COLO829 (cell line): ENCODE data around the gene TRAF5.
A peak's percentile ranks its signal among the peaks of the same experiment; 100 is the strongest.
"Not testable (repeated sequence)": the region's sequence is repeated elsewhere in the genome, so short reads cannot be mapped to it uniquely, and the experiment has no call there.

Experiments
- DNase-seq: peaks from one replicate; pipeline ENCODE4 v3.0.0; 2012; ENCODE audit warnings: low spot score

Gene TRAF5

DNA sequence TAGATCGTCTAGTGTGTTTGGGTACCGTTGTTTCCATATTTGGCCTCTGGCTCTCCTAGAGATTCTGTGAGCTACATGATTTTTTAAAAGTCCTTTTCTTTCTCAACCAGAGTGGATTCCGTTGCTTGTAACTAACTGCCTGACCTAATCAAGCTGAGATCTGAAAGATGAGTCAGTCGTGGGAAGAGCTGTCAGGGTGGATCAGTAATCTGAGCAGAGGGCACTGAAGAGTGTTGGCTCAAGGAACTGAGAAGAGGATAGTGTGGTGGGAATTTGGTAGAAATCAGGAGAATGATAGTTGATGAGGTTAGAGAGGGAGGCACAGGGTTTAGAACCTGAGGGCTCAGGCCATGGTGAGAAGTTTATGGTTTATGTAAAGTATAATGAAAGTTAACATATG, 52.2 kb downstream of the TRAF5 start:
- no peak for DNase-seq

DNA sequence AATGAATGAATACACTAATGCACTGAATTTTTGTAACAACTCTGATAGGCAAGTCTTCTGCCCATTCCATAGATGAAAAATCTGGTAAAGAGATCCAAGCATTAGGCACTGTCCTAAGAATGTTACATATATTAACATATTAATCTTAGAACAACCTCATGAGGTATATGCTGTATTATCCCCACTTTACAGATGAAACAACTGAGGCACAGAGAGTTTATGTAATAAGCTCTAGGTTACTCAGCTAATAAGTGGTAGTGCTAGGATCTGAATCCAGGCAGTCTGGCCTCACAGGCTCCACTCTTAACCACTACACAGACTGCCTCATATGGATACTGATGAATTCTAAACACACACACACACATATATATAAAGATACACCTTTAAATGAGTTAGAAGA, 52.8 kb downstream of the TRAF5 start:
- no peak for DNase-seq

DNA sequence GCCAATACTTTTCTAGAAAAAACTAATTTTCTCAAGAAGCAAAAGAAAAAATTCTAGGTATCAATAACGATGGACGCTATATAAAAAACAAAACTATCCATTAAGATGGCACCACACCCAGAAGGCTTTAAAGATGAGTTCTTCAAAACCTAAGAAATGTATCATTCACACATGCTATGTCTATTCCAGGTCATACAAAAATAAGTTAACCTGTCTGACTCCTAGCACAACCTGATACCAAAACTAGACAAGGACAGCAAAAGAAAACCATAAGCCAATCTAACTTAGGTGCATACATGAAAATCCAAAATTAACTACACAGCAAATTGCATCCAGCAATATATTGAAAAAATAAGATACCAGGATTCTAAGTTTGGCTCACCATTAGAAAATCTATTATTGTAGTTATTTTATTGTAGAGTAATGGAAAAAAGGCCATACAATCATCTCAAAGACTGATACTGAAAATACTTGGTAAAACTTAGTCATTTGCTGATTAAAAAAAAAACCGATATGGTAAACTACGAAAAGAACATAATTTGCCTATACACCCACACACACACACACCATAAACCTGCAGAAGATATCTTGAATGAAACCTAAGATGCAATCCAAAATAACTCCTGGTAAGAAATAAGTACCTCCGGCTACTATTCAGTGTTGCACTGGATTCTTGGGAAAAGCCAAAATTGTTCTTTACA, 55.0 kb downstream of the TRAF5 start:
- DNase-seq: no peak

DNA sequence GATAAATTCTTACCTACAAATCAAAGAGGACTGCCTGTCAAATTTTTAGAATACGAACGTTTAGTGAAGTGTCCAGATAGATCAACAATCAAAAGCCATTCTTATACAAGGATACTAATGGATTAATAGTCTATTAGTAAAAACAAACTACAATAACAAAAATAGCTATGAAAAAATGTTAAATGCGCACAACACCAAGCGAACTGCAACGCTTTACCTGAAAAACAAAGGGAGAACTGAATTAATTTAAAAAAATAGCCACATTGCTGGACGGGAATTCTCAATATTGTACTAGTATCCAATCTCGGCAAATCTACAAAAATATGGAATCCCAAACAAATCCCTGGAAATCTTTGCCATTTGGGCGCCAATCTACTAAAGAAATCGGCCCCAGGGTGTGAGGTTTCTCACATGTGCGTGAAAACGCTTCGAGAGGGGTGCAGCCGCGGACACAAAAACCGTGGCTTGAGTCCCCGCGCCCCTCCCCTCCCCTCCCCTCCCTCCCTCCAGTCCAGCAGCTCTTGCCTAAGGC, 55.6 kb downstream of the TRAF5 start:
- DNase-seq: no peak

DNA sequence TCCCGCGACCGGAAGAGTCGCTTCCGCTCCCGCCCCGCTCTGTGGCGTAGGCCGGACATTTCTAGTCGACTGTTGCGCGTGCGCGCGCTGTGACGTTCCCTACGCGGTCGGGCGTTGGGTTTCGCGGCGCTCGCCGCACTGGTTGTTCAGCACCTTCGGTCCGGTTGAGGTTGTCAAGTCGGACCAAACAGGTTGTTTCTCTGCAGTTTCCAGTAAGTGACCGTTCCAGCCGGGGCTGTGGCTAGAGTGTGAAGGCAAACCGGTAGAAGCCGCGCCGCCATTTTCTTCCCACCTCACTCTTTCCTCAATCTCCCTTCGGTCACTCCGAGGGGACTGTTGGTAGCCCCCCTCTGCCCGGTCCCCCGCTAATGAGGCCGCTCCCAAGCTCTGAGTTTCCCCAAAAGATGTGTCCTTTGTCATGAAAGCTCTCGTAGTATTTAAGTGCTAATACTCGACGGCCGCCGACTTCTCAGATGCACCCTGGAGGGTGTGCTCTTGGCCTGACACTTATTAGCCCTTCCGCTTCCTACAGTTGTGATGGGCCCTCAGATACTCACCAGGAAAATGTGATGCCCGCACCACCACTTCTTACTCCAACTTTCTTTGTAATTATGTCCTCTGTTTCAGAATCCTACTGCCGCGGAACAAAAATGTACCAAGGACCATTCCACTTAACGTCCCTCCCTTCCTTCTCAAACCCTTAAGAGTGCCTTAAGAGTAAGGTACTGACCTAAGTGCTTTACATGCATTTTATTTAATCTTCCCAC, 56.3 kb downstream of the TRAF5 start:
- peak; percentile 97 for DNase-seq

DNA sequence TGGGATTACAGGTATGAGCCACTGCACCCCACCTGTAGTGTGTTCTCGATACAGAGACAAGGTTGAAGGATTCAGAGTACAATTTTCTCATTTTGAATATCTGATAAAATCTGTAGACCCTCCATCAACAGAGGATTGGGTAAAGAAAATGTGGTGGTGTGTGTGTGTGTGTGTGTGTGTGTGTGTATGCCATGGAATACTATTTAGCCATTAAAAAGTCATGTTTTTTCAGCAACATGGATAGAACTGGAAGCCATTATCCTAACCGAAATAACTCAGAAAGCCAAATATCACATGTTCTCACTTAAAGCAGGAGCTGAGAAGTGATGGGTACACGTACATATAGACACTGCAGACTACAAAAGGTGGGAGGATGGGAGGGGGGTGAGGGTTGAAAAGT, 57.9 kb downstream of the TRAF5 start:
- no peak for DNase-seq

DNA sequence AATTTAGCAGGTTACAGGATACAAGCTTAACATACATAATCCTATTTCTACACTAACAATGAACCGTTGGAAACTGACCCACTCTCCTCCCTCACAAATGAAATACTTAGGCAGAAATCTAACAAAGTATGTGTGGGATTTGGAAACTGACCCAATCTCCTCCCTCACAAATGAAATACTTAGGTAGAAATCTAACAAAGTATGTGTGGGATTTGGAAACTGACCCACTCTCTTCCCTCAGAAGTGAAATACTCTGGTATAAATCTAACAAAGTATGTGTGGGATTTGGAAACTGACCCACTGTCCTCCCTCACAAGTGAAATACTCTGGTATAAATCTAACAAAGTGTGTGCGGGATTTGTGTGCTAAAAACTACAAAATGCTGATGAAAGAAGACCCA, 60.3 kb downstream of the TRAF5 start:
- DNase-seq: no peak

DNA sequence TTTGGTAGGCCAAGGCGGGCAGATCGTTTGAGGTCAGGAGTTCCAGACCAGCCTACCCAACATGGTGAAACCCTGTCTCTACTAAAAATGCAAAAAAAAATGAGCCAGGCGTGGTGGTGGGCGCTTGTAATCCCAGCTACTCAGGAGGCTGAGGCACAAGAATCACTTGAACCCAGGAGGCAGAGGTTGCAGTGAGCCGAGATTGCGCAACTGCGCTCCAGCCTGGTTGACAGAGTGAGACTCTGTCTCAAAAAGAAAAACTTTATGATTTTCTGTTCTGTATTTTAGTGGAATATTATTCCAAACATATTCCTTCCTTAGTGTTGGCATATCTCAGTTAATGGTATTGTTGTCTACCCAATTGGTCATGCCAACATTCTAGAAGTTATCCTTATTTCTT, 64.2 kb downstream of the TRAF5 start:
- DNase-seq: not testable (repeated sequence)

DNA sequence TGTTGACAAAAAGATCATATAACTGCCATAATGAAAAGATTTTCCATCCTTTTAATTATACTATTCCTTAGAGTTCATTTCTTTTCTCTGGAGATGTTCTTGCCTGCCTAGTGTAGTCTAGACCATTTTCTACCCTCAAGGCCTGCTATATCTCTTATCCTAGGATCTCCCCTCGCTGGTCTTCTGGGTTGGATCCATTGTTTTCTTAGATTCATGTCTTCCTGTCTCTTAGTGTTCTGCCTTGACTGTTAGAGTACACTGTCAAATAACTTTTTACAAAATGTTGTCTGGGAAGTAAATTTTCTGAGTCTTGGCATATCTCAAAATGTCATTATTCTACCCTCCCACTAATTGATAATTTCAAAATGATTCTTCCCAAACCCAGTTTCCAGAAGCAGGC, 66.6 kb downstream of the TRAF5 start:
- no peak for DNase-seq

DNA sequence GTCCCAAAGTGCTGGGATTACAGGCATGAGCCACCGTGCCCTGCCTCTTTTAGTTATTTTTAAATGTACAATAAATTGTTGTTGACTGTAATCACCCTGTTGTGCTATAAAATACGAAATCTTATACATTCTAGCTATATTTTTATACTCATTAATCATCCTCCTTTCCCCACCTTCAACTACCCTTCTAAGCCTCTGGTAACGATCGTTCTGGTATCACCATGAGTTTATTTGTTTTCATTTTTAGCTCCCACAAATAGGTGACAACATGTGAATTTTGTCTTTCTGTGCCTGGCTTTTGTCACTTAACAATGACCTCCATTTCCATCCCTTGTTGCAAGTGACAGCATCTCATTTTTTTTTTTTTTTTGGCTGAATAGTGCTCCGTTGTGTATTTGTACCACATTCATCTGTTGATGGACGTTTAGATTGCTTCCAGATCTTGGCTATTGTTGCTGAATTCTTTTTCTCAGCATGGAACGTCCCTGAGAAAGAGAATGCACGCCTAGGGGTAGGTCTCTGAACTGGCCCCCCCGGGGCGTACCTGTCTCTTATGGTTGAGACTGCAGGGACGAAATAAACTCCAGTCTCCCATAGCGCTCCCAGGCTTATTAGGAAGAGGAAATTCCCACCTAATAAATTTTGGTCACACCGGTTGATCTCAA, 71.8 kb downstream of the TRAF5 start:
- not testable (repeated sequence) for DNase-seq

DNA sequence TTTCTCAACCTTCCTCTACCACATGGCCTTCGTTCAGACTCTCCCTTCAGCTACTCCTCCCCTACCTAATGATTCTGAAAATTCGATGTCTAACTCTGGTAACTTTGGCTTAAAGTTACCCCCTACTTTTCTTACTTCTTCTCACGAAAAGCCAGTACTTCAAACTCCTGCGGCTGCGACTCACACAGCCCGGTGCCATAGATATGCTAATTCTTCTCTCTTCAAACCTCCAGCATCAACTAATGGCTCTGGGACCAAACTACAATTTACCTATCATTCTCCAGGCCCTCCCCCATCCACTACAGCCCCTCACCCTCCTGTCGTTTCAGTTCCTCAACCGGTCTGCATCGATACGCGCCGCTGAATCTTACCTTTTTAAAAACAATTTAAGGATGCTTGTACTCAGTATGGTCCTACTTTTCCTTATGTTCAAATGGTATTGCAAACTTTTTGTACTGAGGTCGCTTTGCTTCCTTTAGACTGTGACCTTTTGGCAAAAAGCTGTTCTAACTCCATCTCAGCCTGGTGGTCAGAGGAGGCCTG, 73.3 kb downstream of the TRAF5 start:
- DNase-seq: not testable (repeated sequence)

DNA sequence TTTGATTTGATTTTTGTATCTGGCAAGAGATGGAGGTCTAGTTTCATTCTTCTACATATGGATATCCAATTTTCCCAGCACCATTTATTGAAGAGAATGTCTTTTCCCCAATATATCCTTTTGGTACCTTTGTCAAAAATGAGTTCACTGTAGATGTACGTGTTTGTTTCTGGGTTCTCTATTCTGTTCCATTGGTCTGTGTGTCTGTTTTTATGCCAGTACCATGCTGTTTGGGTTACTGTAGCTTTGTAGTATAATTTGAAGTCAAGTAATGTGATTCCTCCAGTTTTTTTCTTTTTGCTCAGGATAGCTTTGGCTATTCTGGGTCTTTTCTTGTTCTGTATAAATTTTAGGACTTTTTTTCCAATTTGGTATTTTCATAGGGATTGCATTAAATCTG, 75.1 kb downstream of the TRAF5 start:
- DNase-seq: not testable (repeated sequence)

DNA sequence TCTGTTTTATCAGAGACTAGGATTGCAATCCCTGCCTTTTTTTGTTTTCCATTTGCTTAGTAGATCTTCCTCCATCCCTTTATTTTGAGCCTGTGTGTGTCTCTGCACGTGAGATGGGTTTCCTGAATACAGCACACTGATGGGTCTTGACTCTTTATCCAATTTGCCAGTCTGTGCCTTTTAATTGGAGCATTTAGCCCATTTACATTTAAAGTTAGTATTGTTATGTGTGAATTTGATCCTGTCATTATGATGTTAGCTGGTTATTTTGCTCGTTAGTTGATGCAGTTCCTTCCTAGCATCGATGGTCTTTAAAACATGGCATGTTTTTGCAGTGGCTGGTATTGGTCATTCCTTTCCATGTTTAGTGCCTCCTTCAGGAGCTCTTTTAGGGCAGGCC, 79.5 kb downstream of the TRAF5 start:
- DNase-seq: not testable (repeated sequence)

DNA sequence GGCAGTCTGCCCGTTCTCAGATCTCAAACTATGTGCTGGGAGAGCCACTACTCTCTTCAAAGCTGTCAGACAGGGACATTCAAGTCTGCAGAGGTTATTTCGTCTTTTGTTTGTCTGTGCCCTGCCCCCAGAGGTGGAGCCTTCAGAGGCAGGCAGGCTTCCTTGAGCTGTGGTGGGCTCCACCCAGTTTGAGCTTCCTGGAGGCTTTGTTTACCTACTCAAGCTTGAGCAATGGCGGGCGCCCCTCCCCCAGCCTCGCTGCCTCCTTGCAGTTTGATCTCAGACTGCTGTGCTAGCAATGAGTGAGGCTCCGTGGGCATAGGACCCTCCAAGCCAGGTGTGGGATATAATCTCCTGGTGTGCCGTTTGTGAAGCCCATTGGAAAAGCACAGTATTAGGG, 81.1 kb downstream of the TRAF5 start:
- DNase-seq: not testable (repeated sequence)

DNA sequence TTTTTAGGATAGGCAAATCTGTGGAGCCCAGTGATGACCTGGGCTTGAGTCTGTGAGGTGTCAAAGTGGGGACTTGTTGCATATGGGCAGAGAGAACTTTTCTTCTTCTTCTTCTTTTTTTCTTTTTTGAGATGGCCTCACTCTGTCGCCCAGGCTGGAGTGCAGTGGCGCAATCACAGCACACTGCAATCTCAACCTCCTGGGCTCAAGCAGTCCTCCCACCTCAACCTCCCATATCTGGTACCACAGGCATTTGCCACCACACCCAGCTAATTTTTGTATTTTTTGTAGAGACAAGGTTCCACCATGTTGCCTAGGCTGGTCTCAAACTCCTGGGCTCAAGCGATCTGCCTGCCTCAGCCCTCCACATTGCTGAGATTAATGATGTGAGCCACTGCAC, 85.0 kb downstream of the TRAF5 start:
- DNase-seq: no peak

DNA sequence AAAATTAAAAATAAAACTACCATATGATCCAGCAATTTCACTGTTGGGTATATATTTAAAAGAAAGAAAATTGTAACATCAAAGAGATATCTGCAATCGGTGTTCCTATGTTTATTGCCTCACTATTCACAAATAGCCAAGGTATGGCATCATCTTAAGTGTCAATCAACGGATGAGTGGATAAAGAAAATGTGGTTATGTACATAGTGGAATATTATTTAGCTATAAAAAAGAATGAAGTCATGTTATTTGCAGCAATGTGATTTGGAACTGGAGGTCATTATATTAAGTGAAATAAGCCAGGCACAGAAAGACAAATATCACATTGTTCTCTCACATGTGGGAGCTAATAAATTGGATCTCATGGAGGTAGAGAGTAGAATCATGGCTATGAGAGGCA, 89.1 kb downstream of the TRAF5 start:
- peak; percentile 14 for DNase-seq

DNA sequence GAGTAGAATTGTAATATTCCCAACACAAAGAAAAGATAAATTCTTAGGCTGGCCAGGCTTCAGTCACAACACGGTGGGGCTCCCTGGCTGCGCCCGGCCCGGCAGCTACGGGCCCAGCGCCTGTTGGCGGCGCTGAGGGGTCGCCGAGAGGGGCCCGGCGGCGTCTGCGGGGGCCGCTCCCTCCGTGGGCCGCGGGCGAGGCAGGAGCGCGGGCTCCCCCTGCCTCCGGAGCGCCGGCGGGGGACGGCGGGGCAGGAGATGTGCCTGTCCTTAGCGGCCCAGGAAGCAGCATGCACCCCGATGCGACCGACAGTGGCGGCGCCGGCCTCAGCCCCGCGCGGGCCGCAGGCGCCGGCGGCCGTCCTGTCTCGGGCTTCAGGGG, 89.6 kb downstream of the TRAF5 start:
- DNase-seq: not testable (repeated sequence)

DNA sequence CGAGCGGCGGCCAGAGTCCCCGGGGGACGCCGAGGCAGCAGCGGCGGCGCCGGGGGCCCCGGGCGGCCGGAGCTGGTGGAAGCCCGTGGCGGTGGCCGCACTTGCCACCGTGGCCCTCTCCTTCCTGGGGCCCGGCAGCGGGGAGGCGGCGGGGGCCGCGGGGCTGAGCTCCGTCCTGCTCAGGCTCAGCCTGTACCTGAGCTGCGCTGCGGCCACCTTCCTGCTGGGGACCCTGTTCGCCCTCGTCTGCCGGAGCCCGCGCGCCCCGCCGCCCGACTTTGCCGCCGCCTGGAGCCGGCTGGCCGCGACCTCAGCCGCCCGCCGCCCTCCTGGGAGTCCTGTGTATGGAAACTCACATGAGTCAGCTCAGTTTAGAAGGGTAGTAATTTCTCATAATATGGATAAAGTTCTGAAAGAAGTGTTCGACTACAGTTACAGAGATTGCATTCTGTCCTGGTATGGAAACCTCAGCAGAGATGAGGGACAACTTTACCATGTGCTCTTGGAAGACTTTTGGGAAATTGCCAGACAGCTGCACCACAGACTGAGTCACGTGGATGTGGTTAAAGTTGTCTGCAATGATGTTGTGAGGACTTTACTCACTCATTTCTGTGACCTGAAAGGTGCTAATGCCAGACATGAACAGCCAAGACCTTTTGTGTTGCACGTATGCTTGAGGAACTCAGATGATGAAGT, 90.1 kb downstream of the TRAF5 start:
- not testable (repeated sequence) for DNase-seq

DNA sequence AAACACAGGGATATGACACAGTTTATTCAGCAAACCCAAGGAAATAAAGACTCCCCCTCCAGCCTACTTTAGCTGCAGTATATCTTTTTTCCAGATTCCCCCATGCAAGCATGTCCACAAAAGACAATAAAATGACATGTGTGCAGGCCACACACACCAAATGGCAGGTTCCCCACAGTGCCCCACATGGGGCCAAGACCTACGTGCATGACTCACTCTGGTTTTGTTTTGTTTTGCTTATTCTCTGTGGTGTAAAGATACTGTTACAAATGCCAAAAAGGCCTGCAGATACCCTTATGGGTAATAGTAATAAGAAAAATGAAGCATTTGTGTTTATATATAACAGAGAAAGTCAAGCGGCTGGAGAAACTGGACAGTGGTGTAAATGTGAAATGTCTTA, 93.8 kb downstream of the TRAF5 start:
- DNase-seq: no peak

DNA sequence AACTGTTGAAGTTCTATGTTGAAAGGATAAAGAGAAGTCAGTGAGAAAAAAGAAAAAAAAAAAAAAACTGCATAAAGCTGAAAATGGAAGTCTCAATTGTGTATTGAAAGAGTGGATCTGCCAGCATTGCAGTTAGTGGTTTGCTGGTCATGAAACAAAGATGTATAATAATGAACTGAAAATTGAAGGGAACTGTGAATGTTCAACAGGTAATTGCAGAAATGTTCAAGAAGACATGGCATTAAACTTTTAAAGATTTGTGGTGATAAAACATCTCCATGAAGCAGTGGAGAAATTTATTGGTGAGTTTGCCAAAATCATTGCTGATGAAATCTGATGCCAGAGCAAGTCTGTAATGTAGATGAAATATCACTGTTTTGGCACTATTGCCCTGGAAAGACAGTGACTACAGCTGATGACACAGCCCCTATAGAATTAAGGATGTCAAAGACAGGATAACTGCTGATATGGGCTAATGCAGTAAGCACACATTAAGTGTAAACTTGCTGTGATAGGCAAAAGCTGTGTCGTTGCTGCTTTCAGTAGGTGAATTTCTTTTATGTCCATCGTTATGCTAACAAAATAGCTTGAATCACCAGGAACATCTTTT, 94.3 kb downstream of the TRAF5 start:
- no peak for DNase-seq

DNA sequence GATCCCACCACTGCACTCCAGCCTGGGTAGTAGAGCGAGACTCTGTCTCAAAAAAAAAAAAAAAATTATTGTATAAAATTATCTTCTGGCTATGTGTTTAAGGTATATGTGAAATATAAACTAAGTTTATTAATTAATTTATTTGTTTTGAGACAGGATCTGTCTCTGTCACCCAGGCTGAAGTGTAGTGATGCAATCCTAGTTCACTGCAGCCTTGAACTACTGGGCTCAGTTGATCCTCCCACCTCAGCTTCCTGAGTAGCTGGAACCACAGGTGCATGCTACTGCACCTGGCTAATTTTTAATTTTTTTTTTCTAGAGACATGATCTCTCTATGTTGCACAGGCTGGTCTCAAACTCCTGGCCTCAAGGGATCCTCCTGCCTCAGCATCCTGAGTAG, 97.4 kb downstream of the TRAF5 start:
- no peak for DNase-seq
